SK-N-SH treated with all-trans-retinoic acid at 6 μM for 48 hours (cell line): ENCODE measurements around the gene MUTYH.
"Not testable (repeated sequence)": the region's sequence is repeated elsewhere in the genome, so short reads cannot be mapped to it uniquely, and the experiment has no call there.

Experiments
- BACH2 ChIP-seq: fragments of 250-450 bp; sonication (Bioruptor Pico); IDR thresholded peaks from 2 replicates; pipeline ENCODE4 v1.9.0; 2021; ENCODE audit warnings: mild to moderate bottlenecking, borderline replicate concordance
- ISL1 ChIP-seq: fragments of 250-450 bp; sonication (Bioruptor Pico); IDR thresholded peaks from 2 replicates; pipeline ENCODE4 v2.1.2; 2022; ENCODE audit warnings: mild to moderate bottlenecking, moderate library complexity
- PATZ1 ChIP-seq: fragments of 250-450 bp; sonication (Bioruptor Pico); IDR thresholded peaks from 2 replicates; pipeline ENCODE4 v1.8.0; 2020; ENCODE audit warnings: mild to moderate bottlenecking, moderate library complexity, borderline replicate concordance
- PPARA ChIP-seq: fragments of 250-450 bp; sonication (Bioruptor Pico); IDR thresholded peaks from 2 replicates; pipeline ENCODE4 v1.5.0; 2020; ENCODE audit warnings: mild to moderate bottlenecking, borderline replicate concordance
- RARB ChIP-seq: fragments of 250-450 bp; sonication (Bioruptor Pico); IDR thresholded peaks from 2 replicates; pipeline ENCODE4 v1.8.0; 2021; ENCODE audit warnings: mild to moderate bottlenecking, moderate library complexity
- ZC3H10 ChIP-seq: fragments of 250-450 bp; sonication (Bioruptor Pico); IDR thresholded peaks from 2 replicates; pipeline ENCODE4 v1.5.1; 2021; ENCODE audit warnings: mild to moderate bottlenecking, moderate library complexity
- ZFP30 ChIP-seq: fragments of 450-650 bp; formaldehyde crosslinking; IDR thresholded peaks from 2 replicates; pipeline ENCODE4 v1.5.0; 2022; ENCODE audit warnings: mild to moderate bottlenecking, moderate library complexity
- ZNF70 ChIP-seq: fragments of 450-650 bp; formaldehyde crosslinking; IDR thresholded peaks from 2 replicates; pipeline ENCODE4 v1.5.0; 2020; ENCODE audit warnings: mild to moderate bottlenecking, moderate library complexity
- ZNF8 ChIP-seq: fragments of 450-650 bp; formaldehyde crosslinking; IDR thresholded peaks from 2 replicates; pipeline ENCODE4 v1.5.0; 2020; ENCODE audit warnings: mild to moderate bottlenecking, moderate library complexity
- TF ChIP-seq, protein P1 (sequence below): fragments of 250-450 bp; sonication (Bioruptor Pico); IDR thresholded peaks from 2 replicates; pipeline ENCODE4 v1.5.1; 2021; ENCODE audit warnings: mild to moderate bottlenecking, moderate library complexity

- TF ChIP-seq ZFP30 (CRISPR knock-in tag); PATZ1 (CRISPR knock-in tag); PPARA (CRISPR knock-in tag); ZC3H10 (CRISPR knock-in tag); ZNF70 (CRISPR knock-in tag); RARB; ZNF8 (CRISPR knock-in tag); BACH2; ISL1 (CRISPR knock-in tag): not testable (repeated sequence)
- TF ChIP-seq, protein P1, sequence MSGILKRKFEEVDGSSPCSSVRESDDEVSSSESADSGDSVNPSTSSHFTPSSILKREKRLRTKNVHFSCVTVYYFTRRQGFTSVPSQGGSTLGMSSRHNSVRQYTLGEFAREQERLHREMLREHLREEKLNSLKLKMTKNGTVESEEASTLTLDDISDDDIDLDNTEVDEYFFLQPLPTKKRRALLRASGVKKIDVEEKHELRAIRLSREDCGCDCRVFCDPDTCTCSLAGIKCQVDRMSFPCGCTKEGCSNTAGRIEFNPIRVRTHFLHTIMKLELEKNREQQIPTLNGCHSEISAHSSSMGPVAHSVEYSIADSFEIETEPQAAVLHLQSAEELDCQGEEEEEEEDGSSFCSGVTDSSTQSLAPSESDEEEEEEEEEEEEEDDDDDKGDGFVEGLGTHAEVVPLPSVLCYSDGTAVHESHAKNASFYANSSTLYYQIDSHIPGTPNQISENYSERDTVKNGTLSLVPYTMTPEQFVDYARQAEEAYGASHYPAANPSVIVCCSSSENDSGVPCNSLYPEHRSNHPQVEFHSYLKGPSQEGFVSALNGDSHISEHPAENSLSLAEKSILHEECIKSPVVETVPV (CRISPR knock-in tag): not testable (repeated sequence)
These were observed 44.0 kb upstream of the MUTYH start for GRCh38 chr1:45384213-45384612.
